Prostate gland (tissue), 2 donors: ENCODE data around the gene MARCHF3. TPM values are rescaled to one million over a fixed set of nuclear protein-coding genes. Genes with fewer than 3 reads are reported as not detected.
"Not testable (repeated sequence)": the region's sequence is repeated elsewhere in the genome, so short reads cannot be mapped to it uniquely, and the experiment has no call there.

Experiments used
- DNase-seq: peaks from one replicate; pipeline ENCODE4 v3.0.0-alpha.2; 2019; ENCODE audit warnings: low spot score
- H3K27ac ChIP-seq, 2 donors: fragments of 200-600 bp; sonication (generic); 2 replicates each; pipeline ENCODE4 v1.5.1; 2017 to 2019
- H3K27me3 ChIP-seq: fragments of 200-600 bp; sonication (generic); replicated peaks from 2 replicates; pipeline ENCODE4 v1.5.1; 2019; ENCODE audit not compliant: insufficient read depth
- H3K36me3 ChIP-seq, 2 donors: fragments of 200-600 bp; sonication (generic); 1 replicate in 1 of 2; 2 replicates in 1 of 2; pipeline versions ENCODE4 v1.5.1 to v1.8.1; 2017 to 2019
- H3K4me1 ChIP-seq: fragments of 200-600 bp; sonication (generic); replicated peaks from 2 replicates; pipeline ENCODE4 v1.5.1; 2019
- H3K4me3 ChIP-seq, 2 donors: fragments of 200-600 bp; sonication (generic); 2 replicates each; pipeline ENCODE4 v1.5.1; 2017 to 2019
- H3K9me3 ChIP-seq: fragments of 200-600 bp; sonication (generic); 2 replicates; pipeline ENCODE4 v1.5.1; 2017
- CTCF ChIP-seq, 4 experiments: fragments of 200-600 bp in 2 of 4; fragments of 450-650 bp in 2 of 4; sonication (generic) in 2 of 4; IDR thresholded peaks; 1 replicate in 3 of 4; 2 replicates in 1 of 4; pipeline ENCODE4 v1.5.1; 2016 to 2019; ENCODE audit warnings: antibody characterized with exemption in 4 of 4, mild to moderate bottlenecking in 2 of 4, moderate library complexity in 2 of 4
- POLR2A ChIP-seq: fragments of 450-650 bp; IDR thresholded peaks from one replicate; pipeline ENCODE4 v1.6.1; 2016; ENCODE audit warnings: antibody characterized with exemption, mild to moderate bottlenecking
- POLR2AphosphoS5 ChIP-seq: sonication (generic); formaldehyde crosslinking; IDR thresholded peaks from one replicate; pipeline ENCODE4 v1.6.1; 2017; ENCODE audit warnings: antibody characterized with exemption
- WGBS: methylation state at CpG from one replicate; pipeline ENCODE4 v1.1.5; 2018; 5-methylcytosine and 5-hydroxymethylcytosine counted together
- intact Hi-C: fragments of 100-400 bp; cut with DNase I; formaldehyde crosslinking; loops from one replicate; pipeline ENCODE4 v1.14.2; 2022
- total RNA-seq, 2 donors: library from RNA; depleted of rRNA; stranded (reverse); fragments of >200 nt; gene quantifications; one replicate each; pipeline ENCODE4 v1.1.0, GENCODE V29; 2016

Gene MARCHF3
- total RNA-seq, 2 donors from 2014 or later, result 1.2 to 21.1 TPM

- intact Hi-C loops, result no loop called here
- H3K4me3 ChIP-seq, result no peak overlapping the region
- no peaks in the 10 kb centered on the region for H3K27me3 ChIP-seq
- no peak for DNase-seq
- H3K36me3 ChIP-seq, result no peaks in the 10 kb centered on the region
- WGBS, result 53% methylated on average over 5 of the region's 5 CpGs
- no peaks in the 10 kb centered on the region for H3K9me3 ChIP-seq
- TF ChIP-seq CTCF (IDR thresholded peaks at IDR 0.05), result no peak
- TF ChIP-seq POLR2AphosphoS5, result no peak
- no peak for TF ChIP-seq POLR2A
- no peak overlapping the region for H3K27ac ChIP-seq
- no peaks in the 10 kb centered on the region for H3K4me1 ChIP-seq
These were observed 183.5 kb downstream of the MARCHF3 start for GRCh38 chr5:126846744-126847455.

GRCh38 chr5:126846344-126846743, 184.0 kb downstream of the MARCHF3 start:
- H3K27me3 ChIP-seq, result no peaks in the 10 kb centered on the region
- DNase-seq, result no peak
- no peak overlapping the region for H3K4me3 ChIP-seq
- H3K9me3 ChIP-seq, result no peaks in the 10 kb centered on the region
- no peaks in the 10 kb centered on the region for H3K4me1 ChIP-seq
- H3K27ac ChIP-seq, result no peak overlapping the region
- no peak for TF ChIP-seq POLR2AphosphoS5
- no peak for TF ChIP-seq CTCF (IDR thresholded peaks at IDR 0.05)
- no peak for TF ChIP-seq POLR2A
- no peaks in the 10 kb centered on the region for H3K36me3 ChIP-seq
- intact Hi-C loops, result no loop called here

- H3K4me1 ChIP-seq, H3K36me3 ChIP-seq, H3K27ac ChIP-seq, H3K27me3 ChIP-seq, intact Hi-C loops, H3K4me3 ChIP-seq, H3K9me3 ChIP-seq: not testable (repeated sequence)
- DNase-seq, result peak; percentile 48
- WGBS, result 31% methylated on average over 14 of the region's 14 CpGs
These were observed 184.8 kb downstream of the MARCHF3 start for GRCh38 chr5:126845470-126846070.

GRCh38 chr5:126843375-126843774, 187.0 kb downstream of the MARCHF3 start:
- DNase-seq, H3K4me3 ChIP-seq, H3K36me3 ChIP-seq, H3K9me3 ChIP-seq, H3K27me3 ChIP-seq, H3K4me1 ChIP-seq, intact Hi-C loops, H3K27ac ChIP-seq: not testable (repeated sequence)
- 29% methylated on average over 11 of the region's 11 CpGs for WGBS

- H3K27ac ChIP-seq, H3K4me1 ChIP-seq, intact Hi-C loops, H3K4me3 ChIP-seq, H3K36me3 ChIP-seq, H3K27me3 ChIP-seq, H3K9me3 ChIP-seq, DNase-seq: not testable (repeated sequence)
- 94% methylated on average over 7 of the region's 7 CpGs for WGBS
These were observed 191.0 kb downstream of the MARCHF3 start for GRCh38 chr5:126839407-126839806.

- Histone ChIP-seq H3K9me3 (no peaks in the 10 kb centered on the region), H3K27ac (no peak overlapping the region), H3K4me1 (no peaks in the 10 kb centered on the region), H3K27me3 (no peaks in the 10 kb centered on the region), H3K4me3 (no peak overlapping the region), H3K36me3 (no peaks in the 10 kb centered on the region)
- TF ChIP-seq POLR2AphosphoS5 (no peak), CTCF (IDR thresholded peaks at IDR 0.05) (peak in 3 of 4 experiments; percentile 13 to 50 (median 41))
- intact Hi-C loops, result no loop called here
- 67% methylated on average over 7 of the region's 7 CpGs for WGBS
- DNase-seq, result no peak
These were observed 192.3 kb downstream of the MARCHF3 start for GRCh38 chr5:126837906-126838539.
